Astrocyte (in vitro differentiated cells and primary cell): ENCODE measurements around the gene HBA1. TPM values are rescaled to one million over a fixed set of nuclear protein-coding genes. Genes with fewer than 3 reads are reported as not detected.

Source experiments
- DNase-seq: peaks from one replicate; pipeline ENCODE4 v3.0.0-alpha.2; 2010; ENCODE audit warnings: low read depth
- FAIRE-seq: peaks from 2 replicates; lab custom pipeline; 2011; peaks lifted over from hg19 to GRCh38; lab: Jason Lieb, UNC
- H2AFZ ChIP-seq: 2 replicates; pipeline ENCODE4 v1.6.0; 2012; ENCODE audit warnings: low read depth, low read length, inconsistent platforms
- H3K27ac ChIP-seq: 2 replicates; pipeline ENCODE4 v1.5.1; 2011; ENCODE audit warnings: low read depth, low read length, inconsistent platforms
- H3K27me3 ChIP-seq: 2 replicates; pipeline ENCODE4 v1.6.0; 2011; ENCODE audit warnings: low read length, inconsistent platforms; ENCODE audit not compliant: insufficient read depth
- H3K36me3 ChIP-seq: 2 replicates; pipeline ENCODE4 v1.5.1; 2011; ENCODE audit warnings: low read length, inconsistent platforms; ENCODE audit not compliant: insufficient read depth
- H3K4me1 ChIP-seq: 2 replicates; pipeline ENCODE4 v1.5.1; 2011; ENCODE audit warnings: low read length, inconsistent platforms; ENCODE audit not compliant: insufficient read depth
- H3K4me2 ChIP-seq: 2 replicates; pipeline ENCODE4 v1.6.0; 2012; ENCODE audit warnings: low read length, inconsistent platforms
- H3K4me3 ChIP-seq: 2 replicates; pipeline ENCODE4 v1.5.1; 2011; ENCODE audit warnings: low read depth, mild to moderate bottlenecking, low read length, inconsistent platforms; ENCODE audit not compliant: insufficient read depth
- H3K79me2 ChIP-seq: 2 replicates; pipeline ENCODE4 v1.6.0; 2012; ENCODE audit warnings: mild to moderate bottlenecking, low read length, inconsistent platforms; ENCODE audit not compliant: insufficient read depth
- H3K9ac ChIP-seq: 2 replicates; pipeline ENCODE4 v1.6.0; 2012; ENCODE audit warnings: mild to moderate bottlenecking, low read length, inconsistent platforms
- H3K9me3 ChIP-seq: 2 replicates; pipeline ENCODE4 v1.5.1; 2012; ENCODE audit warnings: low read depth, mild to moderate bottlenecking, low read length, inconsistent platforms; ENCODE audit not compliant: insufficient read depth
- H4K20me1 ChIP-seq: 2 replicates; pipeline ENCODE4 v1.6.0; 2012; ENCODE audit warnings: low read length, inconsistent platforms; ENCODE audit not compliant: insufficient read depth
- H3K27ac Mint-ChIP-seq: one replicate; pipeline ENCODE4 v1.8.0; 2021; ENCODE audit warnings: mild to moderate bottlenecking, mixed read lengths; ENCODE audit not compliant: unreplicated experiment
- H3K27me3 Mint-ChIP-seq: one replicate; pipeline ENCODE4 v1.8.0; 2021; ENCODE audit warnings: low read depth, mixed read lengths; ENCODE audit not compliant: unreplicated experiment
- H3K36me3 Mint-ChIP-seq: one replicate; pipeline ENCODE4 v1.8.0; 2021; ENCODE audit warnings: low read depth, mixed read lengths; ENCODE audit not compliant: unreplicated experiment
- H3K4me1 Mint-ChIP-seq: one replicate; pipeline ENCODE4 v1.8.0; 2021; ENCODE audit warnings: low read depth, mixed read lengths; ENCODE audit not compliant: unreplicated experiment
- H3K4me3 Mint-ChIP-seq: one replicate; pipeline ENCODE4 v1.8.0; 2021; ENCODE audit warnings: mild to moderate bottlenecking, moderate library complexity, mixed read lengths; ENCODE audit not compliant: unreplicated experiment
- H3K9me3 Mint-ChIP-seq: one replicate; pipeline ENCODE4 v1.8.0; 2021; ENCODE audit warnings: mild to moderate bottlenecking, mixed read lengths; ENCODE audit not compliant: unreplicated experiment
- CTCF ChIP-seq: IDR thresholded peaks from 2 replicates; pipeline ENCODE4 v1.5.1; 2011; ENCODE audit warnings: low read depth, mild to moderate bottlenecking, inconsistent platforms, low read length, moderate library complexity; ENCODE audit not compliant: insufficient read depth
- EZH2 ChIP-seq: IDR thresholded peaks from 2 replicates; pipeline ENCODE4 v1.6.1; 2012; ENCODE audit warnings: mild to moderate bottlenecking, low read length, inconsistent platforms; ENCODE audit not compliant: insufficient read depth
- total RNA-seq: library from RNA; stranded (reverse); gene quantifications from 2 replicates; pipeline ENCODE4 v1.2.1, GENCODE V29; 2021

HBA1 gene
- total RNA-seq, 1 donor from 2014 or later, result not detected

GRCh38 chr16:180681-181564 is 4.4 kb downstream of the HBA1 start:
- Mint-ChIP-seq H3K9me3 (no peaks in the 10 kb centered on the region), H3K4me3 (peak overlapping the region; percentile 69), H3K36me3 (peaks cover 2% of the 10 kb centered on the region), H3K4me1 (no peaks in the 10 kb centered on the region), H3K27ac (no peak overlapping the region), H3K27me3 (peaks cover 21% of the 10 kb centered on the region)
- Histone ChIP-seq H3K79me2 (no peaks in the 10 kb centered on the region), H3K4me2 (peak overlapping the region; percentile 79), H3K36me3 (peaks cover 2% of the 10 kb centered on the region), H3K9ac (no peak overlapping the region), H3K27me3 (peaks cover 25% of the 10 kb centered on the region), H3K27ac (no peak overlapping the region), H3K9me3 (no peaks in the 10 kb centered on the region), H2AFZ (no peak overlapping the region), H4K20me1 (peaks cover 42% of the 10 kb centered on the region), H3K4me3 (peak overlapping the region; percentile 37), H3K4me1 (peaks cover 10% of the 10 kb centered on the region)
- no peak for TF ChIP-seq CTCF
- DNase-seq, result peak; percentile 27
- no peak for FAIRE-seq

GRCh38 chr16:181565-182021 is 5.1 kb downstream of the HBA1 start:
- TF ChIP-seq CTCF, result peak; percentile 63
- TF ChIP-seq EZH2, result no peak
- Histone ChIP-seq H2AFZ (no peak overlapping the region), H3K27ac (no peak overlapping the region), H3K27me3 (peaks cover 25% of the 10 kb centered on the region), H3K4me2 (peak overlapping the region; percentile 79), H3K9me3 (no peaks in the 10 kb centered on the region), H3K79me2 (no peaks in the 10 kb centered on the region), H4K20me1 (peaks cover 42% of the 10 kb centered on the region), H3K4me3 (no peak overlapping the region), H3K36me3 (peaks cover 2% of the 10 kb centered on the region), H3K4me1 (peaks cover 10% of the 10 kb centered on the region), H3K9ac (no peak overlapping the region)
- DNase-seq (peak; percentile 12), FAIRE-seq (no peak)
- Mint-ChIP-seq H3K9me3 (no peaks in the 10 kb centered on the region), H3K27me3 (peaks cover 19% of the 10 kb centered on the region), H3K4me1 (no peaks in the 10 kb centered on the region), H3K27ac (no peak overlapping the region), H3K36me3 (peaks cover 2% of the 10 kb centered on the region), H3K4me3 (no peak overlapping the region)

GRCh38 chr16:183005-183404 is 6.5 kb downstream of the HBA1 start:
- no peaks in the 10 kb centered on the region for H3K9me3 ChIP-seq
- Mint-ChIP-seq H3K27me3 (peaks cover 12% of the 10 kb centered on the region), H3K4me1 (no peaks in the 10 kb centered on the region), H3K36me3 (peaks cover 2% of the 10 kb centered on the region), H3K4me3 (no peak overlapping the region), H3K27ac (no peak overlapping the region), H3K9me3 (no peaks in the 10 kb centered on the region)
- peaks cover 10% of the 10 kb centered on the region for H3K4me1 ChIP-seq
- no peak overlapping the region for H2AFZ ChIP-seq
- H3K4me2 ChIP-seq, result no peak overlapping the region
- H3K27ac ChIP-seq, result no peak overlapping the region
- peaks cover 9% of the 10 kb centered on the region for H3K36me3 ChIP-seq
- FAIRE-seq (no peak), DNase-seq (no peak)
- H4K20me1 ChIP-seq, result peaks cover 42% of the 10 kb centered on the region
- H3K79me2 ChIP-seq, result no peaks in the 10 kb centered on the region
- H3K9ac ChIP-seq, result no peak overlapping the region
- H3K4me3 ChIP-seq, result no peak overlapping the region
- H3K27me3 ChIP-seq, result peaks cover 15% of the 10 kb centered on the region
- TF ChIP-seq EZH2 (no peak), CTCF (no peak)
